Lower lobe of right lung (tissue), 2 donors: ENCODE data around the gene AFDN. TPM values are rescaled to one million over a fixed set of nuclear protein-coding genes. Genes with fewer than 3 reads are reported as not detected.
A peak's percentile ranks its signal among the peaks of the same experiment; 100 is the strongest.

ENCODE experiments used
- ATAC-seq, 2 donors: fragments of 200-7000 bp; cut with Tn5 transposase; one replicate each; pipeline ENCODE4 v1.9.1; 2020 to 2022; ENCODE audit warnings: mild to moderate bottlenecking in 2 of 2, moderate library complexity in 2 of 2
- DNase-seq: peaks from one replicate; pipeline ENCODE4 v3.0.0-alpha.2; 2020
- H3K27ac ChIP-seq: fragments of 200-600 bp; one replicate; pipeline ENCODE4 v1.8.0; 2022
- H3K27me3 ChIP-seq: fragments of 200-600 bp; one replicate; pipeline ENCODE4 v1.8.0; 2022; ENCODE audit warnings: low read depth
- H3K36me3 ChIP-seq: fragments of 200-600 bp; one replicate; pipeline ENCODE4 v1.8.0; 2022; ENCODE audit warnings: mild to moderate bottlenecking
- H3K4me1 ChIP-seq: fragments of 200-600 bp; one replicate; pipeline ENCODE4 v1.8.0; 2022
- H3K4me3 ChIP-seq: fragments of 200-600 bp; one replicate; pipeline ENCODE4 v1.8.0; 2022; ENCODE audit warnings: mild to moderate bottlenecking
- H3K9me3 ChIP-seq: fragments of 200-600 bp; one replicate; pipeline ENCODE4 v1.8.0; 2022
- CTCF ChIP-seq: fragments of 200-600 bp; IDR thresholded peaks from one replicate; pipeline ENCODE4 v1.8.0; 2022; ENCODE audit warnings: antibody characterized with exemption, mild to moderate bottlenecking
- intact Hi-C: fragments of 100-400 bp; cut with DNase I; formaldehyde crosslinking; loops from one replicate; pipeline ENCODE4 v1.11.0; 2022
- total RNA-seq: library from RNA; stranded (reverse); fragmentation: NEBNext Ultra II Directional; extraction: Animal tissue kit (Norgen Biotek cat#: 25700); gene quantifications from one replicate; pipeline ENCODE4 v1.2.1, GENCODE V29; 2021
- donor health status: DM: no; HTN: yes; CAD: no; lungs with severe emphysema.

Gene AFDN
- total RNA-seq, 1 donor from 2014 or later = 167 TPM

DNA sequence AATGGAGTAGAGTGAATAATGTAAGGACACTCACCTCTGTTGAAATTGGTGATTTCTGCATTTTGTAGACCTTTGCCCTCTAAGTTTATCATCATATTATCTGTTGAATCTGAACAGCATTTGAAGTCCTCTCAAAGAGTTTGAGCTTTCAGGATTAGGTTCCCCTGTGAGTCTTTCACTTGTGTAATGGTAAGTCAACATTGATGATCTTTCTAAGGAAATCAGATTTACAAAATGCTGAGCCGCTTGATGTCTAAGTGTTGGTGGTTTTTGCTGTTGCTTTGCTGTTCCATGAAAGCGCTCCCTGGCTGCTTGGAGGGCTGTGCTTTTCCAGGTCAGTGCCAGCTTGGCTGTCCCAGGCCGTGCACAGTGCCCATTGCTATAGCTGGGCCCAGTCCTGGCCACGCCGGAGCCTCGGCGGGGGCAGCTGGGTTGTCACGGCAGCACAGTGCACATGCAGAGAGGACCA lies 136.9 kb downstream of the AFDN start:
- Histone ChIP-seq H3K4me3 (no peak overlapping the region), H3K36me3 (peaks cover 54% of the 10 kb centered on the region), H3K27ac (peak overlapping the region; percentile 20), H3K9me3 (no peaks in the 10 kb centered on the region), H3K4me1 (peaks cover 28% of the 10 kb centered on the region), H3K27me3 (no peaks in the 10 kb centered on the region)
- intact Hi-C loops = no loop called here
- DNase-seq = no peak
- TF ChIP-seq CTCF = no peak
- ATAC-seq = no peak

DNA sequence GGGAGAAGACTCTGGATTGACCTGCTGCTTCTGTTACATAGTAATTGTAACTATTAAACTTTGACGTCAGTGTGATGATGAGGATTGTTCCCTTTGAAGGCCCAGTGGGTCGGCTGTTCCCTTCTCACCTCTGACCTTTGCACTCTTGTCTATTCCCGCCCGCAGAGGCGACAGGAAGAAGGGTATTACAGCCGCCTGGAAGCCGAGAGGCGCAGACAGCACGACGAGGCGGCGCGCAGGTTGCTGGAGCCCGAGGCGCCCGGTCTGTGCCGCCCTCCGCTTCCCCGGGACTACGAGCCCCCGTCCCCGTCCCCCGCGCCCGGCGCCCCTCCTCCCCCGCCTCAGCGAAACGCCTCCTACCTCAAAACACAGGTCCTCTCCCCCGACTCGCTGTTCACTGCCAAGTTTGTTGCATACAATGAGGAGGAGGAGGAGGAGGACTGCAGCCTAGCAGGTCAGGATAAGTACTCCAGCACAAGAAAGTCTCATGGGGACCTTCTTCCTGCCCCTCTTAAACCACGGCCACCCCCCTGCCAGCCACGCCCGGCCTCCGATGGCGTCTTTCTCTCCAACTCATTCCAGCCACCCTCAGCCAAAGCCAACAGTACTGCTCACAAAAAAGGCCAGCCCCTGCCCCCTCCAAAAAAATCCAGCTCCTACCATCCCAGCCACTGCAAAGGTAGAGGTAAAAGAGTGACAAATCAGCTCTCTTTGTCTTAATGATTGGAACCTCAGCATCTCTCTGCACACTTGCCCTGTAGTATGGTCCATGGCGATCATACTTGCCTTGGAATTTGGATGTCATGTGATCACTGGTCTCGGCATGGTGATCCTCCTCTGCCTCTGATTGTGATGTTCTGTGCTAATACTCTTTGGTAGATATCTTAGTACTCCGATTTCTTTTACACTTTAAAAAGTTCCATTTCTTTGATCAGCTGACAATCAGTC lies 139.2 kb downstream of the AFDN start:
- intact Hi-C loops = no loop called here

DNA sequence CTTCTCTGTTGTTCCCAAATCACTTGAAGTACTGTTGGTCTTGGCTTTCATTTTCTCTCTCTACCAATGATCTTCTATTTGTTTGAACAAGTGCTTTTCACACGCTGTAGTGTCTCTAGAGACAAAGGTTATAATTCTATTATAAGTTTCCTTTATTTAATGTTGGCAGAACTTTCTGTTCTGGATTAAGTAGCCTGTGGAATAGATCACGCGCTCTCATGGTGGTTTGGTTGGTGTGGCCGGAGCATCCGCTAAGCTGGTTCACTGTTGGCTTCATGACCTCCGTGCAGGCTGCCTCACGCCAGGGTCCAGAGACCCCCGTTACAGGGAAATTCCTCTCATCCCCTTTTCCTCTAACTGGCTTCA lies 139.8 kb downstream of the AFDN start:
- no peaks in the 10 kb centered on the region for H3K9me3 ChIP-seq
- TF ChIP-seq CTCF = no peak
- no peaks in the 10 kb centered on the region for H3K27me3 ChIP-seq
- peaks cover 12% of the 10 kb centered on the region for H3K4me1 ChIP-seq
- ATAC-seq (peak in 1 of 2 donors; percentile 15), DNase-seq (no peak)
- peaks cover 83% of the 10 kb centered on the region for H3K36me3 ChIP-seq
- no peak overlapping the region for H3K27ac ChIP-seq
- no peak overlapping the region for H3K4me3 ChIP-seq
- intact Hi-C loops = no loop called here

More for the DNA sequence above, 139.2 kb downstream of the AFDN start:
- H3K27me3 ChIP-seq = no peaks in the 10 kb centered on the region
- no peak overlapping the region for H3K4me3 ChIP-seq
- no peaks in the 10 kb centered on the region for H3K9me3 ChIP-seq
- H3K4me1 ChIP-seq = peaks cover 12% of the 10 kb centered on the region
- DNase-seq (no peak), ATAC-seq (peak in 1 of 2 donors; percentile 23)
- H3K27ac ChIP-seq = peak overlapping the region; percentile 61
- peaks cover 77% of the 10 kb centered on the region for H3K36me3 ChIP-seq
- TF ChIP-seq CTCF = no peak

- Histone ChIP-seq H3K9me3 (no peaks in the 10 kb centered on the region), H3K27ac (no peak overlapping the region), H3K27me3 (no peaks in the 10 kb centered on the region), H3K4me3 (no peak overlapping the region), H3K36me3 (peaks cover 72% of the 10 kb centered on the region), H3K4me1 (peaks cover 11% of the 10 kb centered on the region)
- peak; percentile 49 for TF ChIP-seq CTCF
- ATAC-seq = no peak
- intact Hi-C loops = no loop called here
- DNase-seq = no peak
Measured at GRCh38 chr6:167968091-167968490, 141.4 kb downstream of the AFDN start.

DNA sequence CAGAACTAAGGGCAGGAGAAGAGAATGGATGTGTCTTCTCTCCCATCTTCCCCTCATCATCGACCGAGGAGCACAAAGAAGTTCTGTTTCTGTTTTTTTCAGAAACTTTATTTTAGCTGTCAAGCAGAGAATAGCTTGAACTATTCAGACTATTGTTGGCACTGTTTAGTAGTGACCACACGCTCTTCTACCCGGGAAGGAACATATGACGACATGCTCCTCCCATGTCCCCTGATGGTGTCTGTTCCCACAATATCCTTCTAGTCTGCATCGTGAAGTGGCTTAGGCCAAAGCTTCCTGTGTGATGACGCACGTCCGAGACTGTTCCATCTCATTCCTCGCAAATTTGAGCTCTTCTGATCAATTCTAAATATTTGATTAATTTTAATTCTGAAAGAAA lies 143.5 kb downstream of the AFDN start:
- H3K27ac ChIP-seq = no peak overlapping the region
- TF ChIP-seq CTCF = no peak
- no peaks in the 10 kb centered on the region for H3K9me3 ChIP-seq
- no peaks in the 10 kb centered on the region for H3K27me3 ChIP-seq
- H3K36me3 ChIP-seq = peaks cover 63% of the 10 kb centered on the region
- no peak overlapping the region for H3K4me3 ChIP-seq
- DNase-seq (no peak), ATAC-seq (no peak)
- intact Hi-C loops = no loop called here
- peaks cover 7% of the 10 kb centered on the region for H3K4me1 ChIP-seq
